HG03039 (cell line): ENCODE results near the gene AIP.

Experiments
- ATAC-seq: cut with Tn5 transposase; IDR thresholded peaks from one replicate; pipeline ENCODE4 v1.9.1; 2021; ENCODE audit warnings: mild to moderate bottlenecking, moderate library complexity; ENCODE audit not compliant: unreplicated experiment

Gene AIP

GRCh38 chr11:67492801-67493547, 10.1 kb downstream of the AIP start:
- ATAC-seq: no peak

- ATAC-seq: no peak
Measured at GRCh38 chr11:67493548-67494370, 10.9 kb downstream of the AIP start.

GRCh38 chr11:67494371-67495233, 11.8 kb downstream of the AIP start:
- no peak for ATAC-seq

GRCh38 chr11:67495234-67496005, 12.6 kb downstream of the AIP start:
- ATAC-seq: no peak

GRCh38 chr11:67496113-67496512, 13.3 kb downstream of the AIP start:
- ATAC-seq: no peak

GRCh38 chr11:67497656-67498291, 14.9 kb downstream of the AIP start:
- ATAC-seq: no peak

GRCh38 chr11:67498544-67498972, 15.7 kb downstream of the AIP start:
- no peak for ATAC-seq

- no peak for ATAC-seq
Measured at GRCh38 chr11:67499808-67500483, 17.1 kb downstream of the AIP start.

- ATAC-seq: no peak
Measured at GRCh38 chr11:67500484-67500821, 17.6 kb downstream of the AIP start.

- ATAC-seq: no peak
Measured at GRCh38 chr11:67500831-67501715, 18.2 kb downstream of the AIP start.

GRCh38 chr11:67501854-67502253, 19.0 kb downstream of the AIP start:
- ATAC-seq: no peak

GRCh38 chr11:67502328-67502979, 19.6 kb downstream of the AIP start:
- no peak for ATAC-seq

GRCh38 chr11:67503119-67504004, 20.5 kb downstream of the AIP start:
- no peak for ATAC-seq

- ATAC-seq: no peak
Measured at GRCh38 chr11:67504005-67504949, 21.5 kb downstream of the AIP start.

GRCh38 chr11:67504950-67505581, 22.2 kb downstream of the AIP start, which contains the start of gene PITPNM1:
TSS of gene PITPNM1 (minus strand) at chr11:67505363. CDS start at chr11:67504180, 1,183 bp downstream.
- ATAC-seq: no peak
